Transverse colon (tissue), 4 donors: Measurements from ENCODE around the gene MBOAT1.

Experiments
- CTCF ChIP-seq, 5 experiments: fragments of 200-600 bp in 3 of 5; fragments of 450-650 bp in 2 of 5; sonication (generic) in 3 of 5; IDR thresholded peaks; 1 replicate in 2 of 5; 2 replicates in 3 of 5; pipeline ENCODE4 v1.5.1; 2016 to 2017; ENCODE audit warnings: antibody characterized with exemption in 5 of 5, inconsistent platforms in 3 of 5, mild to moderate bottlenecking in 2 of 5, moderate library complexity in 1 of 5
- POLR2A ChIP-seq: fragments of 450-650 bp; IDR thresholded peaks from one replicate; pipeline ENCODE4 v1.6.1; 2016; ENCODE audit warnings: antibody characterized with exemption, mild to moderate bottlenecking, moderate library complexity
- POLR2AphosphoS5 ChIP-seq, 3 donors: sonication (generic); formaldehyde crosslinking; IDR thresholded peaks; one replicate each; pipeline ENCODE4 v1.6.1; 2016; ENCODE audit warnings: antibody characterized with exemption in 3 of 3

- TF ChIP-seq CTCF (IDR thresholded peaks at IDR 0.05), result no peak
- TF ChIP-seq POLR2AphosphoS5 (IDR thresholded peaks at IDR 0.05), result no peak
- TF ChIP-seq POLR2A, result no peak
Observed at GRCh38 chr6:20156824-20157223, 55.4 kb downstream of the MBOAT1 start.
